Body of pancreas (tissue), 4 donors: ENCODE data around the gene MCM3. TPM values are rescaled to one million over a fixed set of nuclear protein-coding genes. Genes with fewer than 3 reads are reported as not detected.

ENCODE experiments used
- ATAC-seq: fragments of 150-250 bp; one replicate; pipeline ENCODE4 v1.9.1; 2016
- DNase-seq, 4 donors: peaks; one replicate each; pipeline ENCODE4 v3.0.0-alpha.2; 2019
- H3K27ac ChIP-seq, 4 donors: fragments of 200-600 bp; sonication (generic); 1 replicate in 3 of 4; 2 replicates in 1 of 4; pipeline versions ENCODE4 v1.5.1 to v1.6.1; 2016 to 2019; ENCODE audit warnings: mild to moderate bottlenecking in 1 of 4, mixed read lengths in 1 of 4, moderate library complexity in 1 of 4
- H3K27me3 ChIP-seq, 2 donors: fragments of 200-600 bp; sonication (generic); one replicate each; pipeline ENCODE4 v1.6.0; 2016; ENCODE audit warnings: mild to moderate bottlenecking in 1 of 2
- H3K36me3 ChIP-seq, 2 donors: fragments of 200-600 bp; sonication (generic); replicated peaks in 1 of 2; 2 replicates each; pipeline ENCODE4 v1.5.1; 2016; ENCODE audit warnings: low read depth in 2 of 2; ENCODE audit not compliant: insufficient read depth in 1 of 2
- H3K4me1 ChIP-seq: fragments of 200-600 bp; sonication (generic); one replicate; pipeline ENCODE4 v1.6.0; 2016
- H3K4me3 ChIP-seq, 2 donors: fragments of 200-600 bp; sonication (generic); 1 replicate in 1 of 2; 2 replicates in 1 of 2; pipeline ENCODE4 v1.5.1; 2016 to 2019
- H3K9me3 ChIP-seq, 3 donors: fragments of 200-600 bp; sonication (generic); 1 replicate in 2 of 3; 2 replicates in 1 of 3; pipeline ENCODE4 v1.5.1; 2016
- POLR2A ChIP-seq, 3 donors: fragments of 450-650 bp; IDR thresholded peaks; one replicate each; pipeline ENCODE4 v1.6.1; 2016; ENCODE audit warnings: antibody characterized with exemption in 3 of 3, mild to moderate bottlenecking in 2 of 3
- WGBS, 2 donors: methylation state at CpG; one replicate each; pipeline ENCODE4 v1.1.5; 2017; 5-methylcytosine and 5-hydroxymethylcytosine counted together
- intact Hi-C: fragments of 100-400 bp; cut with DNase I; formaldehyde crosslinking; loops from one replicate; pipeline ENCODE4 v1.15.1; 2023
- total RNA-seq, 2 donors: library from RNA; depleted of rRNA; stranded (reverse); fragments of >200 nt; gene quantifications; one replicate each; pipeline ENCODE4 v1.1.0, GENCODE V29; 2016
- TF ChIP-seq, protein P1 (sequence below), 7 experiments: fragments of 450-650 bp in 4 of 7; fragments of 200-600 bp in 3 of 7; sonication (generic) in 3 of 7; IDR thresholded peaks; one replicate each; pipeline ENCODE4 v1.5.1; 2016 to 2019; ENCODE audit warnings: antibody characterized with exemption in 7 of 7

The MCM3 gene
- total RNA-seq, 2 donors from 2014 or later, result 15.6 to 21.4 TPM

- Histone ChIP-seq H3K36me3 (no peaks in the 10 kb centered on the region), H3K4me1 (peaks cover 4% of the 10 kb centered on the region), H3K4me3 (no peak overlapping the region), H3K9me3 (no peaks in the 10 kb centered on the region), H3K27me3 (no peaks in the 10 kb centered on the region), H3K27ac (no peak overlapping the region)
- intact Hi-C loops, result no loop called here
- TF ChIP-seq POLR2A (IDR thresholded peaks at IDR 0.05), result no peak
- TF ChIP-seq, protein P1, sequence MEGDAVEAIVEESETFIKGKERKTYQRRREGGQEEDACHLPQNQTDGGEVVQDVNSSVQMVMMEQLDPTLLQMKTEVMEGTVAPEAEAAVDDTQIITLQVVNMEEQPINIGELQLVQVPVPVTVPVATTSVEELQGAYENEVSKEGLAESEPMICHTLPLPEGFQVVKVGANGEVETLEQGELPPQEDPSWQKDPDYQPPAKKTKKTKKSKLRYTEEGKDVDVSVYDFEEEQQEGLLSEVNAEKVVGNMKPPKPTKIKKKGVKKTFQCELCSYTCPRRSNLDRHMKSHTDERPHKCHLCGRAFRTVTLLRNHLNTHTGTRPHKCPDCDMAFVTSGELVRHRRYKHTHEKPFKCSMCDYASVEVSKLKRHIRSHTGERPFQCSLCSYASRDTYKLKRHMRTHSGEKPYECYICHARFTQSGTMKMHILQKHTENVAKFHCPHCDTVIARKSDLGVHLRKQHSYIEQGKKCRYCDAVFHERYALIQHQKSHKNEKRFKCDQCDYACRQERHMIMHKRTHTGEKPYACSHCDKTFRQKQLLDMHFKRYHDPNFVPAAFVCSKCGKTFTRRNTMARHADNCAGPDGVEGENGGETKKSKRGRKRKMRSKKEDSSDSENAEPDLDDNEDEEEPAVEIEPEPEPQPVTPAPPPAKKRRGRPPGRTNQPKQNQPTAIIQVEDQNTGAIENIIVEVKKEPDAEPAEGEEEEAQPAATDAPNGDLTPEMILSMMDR (IDR thresholded peaks at IDR 0.05), result no peak
- WGBS, 2 donors, result 71 to 92% methylated on average over 2 of the region's 2 CpGs
- DNase-seq, result no peak
- ATAC-seq, result no peak
These were observed 44.2 kb upstream of the MCM3 start for GRCh38 chr6:52328729-52329128.

- Histone ChIP-seq H3K27ac (no peak overlapping the region), H3K4me1 (no peaks in the 10 kb centered on the region), H3K9me3 (no peaks in the 10 kb centered on the region), H3K36me3 (no peaks in the 10 kb centered on the region), H3K27me3 (no peaks in the 10 kb centered on the region), H3K4me3 (no peak overlapping the region)
- WGBS, 2 donors, result 45 to 50% methylated on average over 2 of the region's 2 CpGs
- ATAC-seq, result no peak
- DNase-seq, result no peak
- intact Hi-C loops, result no loop called here
- TF ChIP-seq POLR2A (IDR thresholded peaks at IDR 0.05), result no peak
- TF ChIP-seq, protein P1 (IDR thresholded peaks at IDR 0.05), result no peak
These were observed 43.7 kb upstream of the MCM3 start for GRCh38 chr6:52328303-52328662.

DNA sequence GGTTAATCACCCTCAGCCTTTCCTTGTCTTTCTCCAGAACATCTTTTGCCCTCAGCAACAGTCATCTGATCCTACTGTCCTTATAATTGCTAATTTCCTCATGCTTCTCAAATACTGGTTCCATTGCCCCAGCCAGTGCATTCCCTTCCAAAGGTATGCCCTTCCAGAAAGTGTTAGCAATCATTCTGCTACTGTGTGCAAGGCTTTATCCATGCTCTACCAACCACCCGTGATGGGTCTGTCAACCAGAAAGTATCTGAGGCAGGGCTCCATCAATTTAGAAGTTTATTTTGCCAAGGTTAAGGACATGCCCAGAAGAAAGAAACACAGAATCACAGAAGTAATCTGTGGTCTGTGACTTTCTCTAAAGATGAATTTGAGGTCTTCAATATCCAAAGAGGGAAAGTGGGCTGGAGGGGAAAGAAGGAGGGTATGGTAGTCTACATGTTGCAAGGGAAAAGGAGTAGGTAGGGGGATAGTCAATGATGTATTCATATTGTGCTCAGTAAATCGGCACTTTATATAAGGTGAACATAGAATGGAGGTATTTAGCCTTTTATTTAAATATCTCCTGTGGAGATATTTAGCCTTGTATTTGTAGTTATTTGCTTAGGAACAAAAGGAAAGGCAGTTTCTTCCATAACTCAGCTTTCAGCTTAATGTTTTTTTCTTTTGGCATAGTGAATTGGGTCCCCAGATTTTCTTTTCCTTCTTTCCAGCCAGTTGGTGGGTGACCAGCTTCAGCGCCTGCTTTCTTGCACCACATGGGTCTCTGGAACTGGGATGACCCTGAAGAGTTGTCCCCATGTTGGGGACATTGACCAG lies 42.2 kb upstream of the MCM3 start:
- 80 to 83% methylated on average over 3 of the region's 3 CpGs for WGBS, 2 donors
- intact Hi-C loops, result no loop called here
- no peaks in the 10 kb centered on the region for H3K27me3 ChIP-seq
- H3K27ac ChIP-seq, result no peak overlapping the region
- DNase-seq (no peak), ATAC-seq (no peak)
- no peaks in the 10 kb centered on the region for H3K36me3 ChIP-seq
- TF ChIP-seq, protein P1 (IDR thresholded peaks at IDR 0.05), result no peak
- TF ChIP-seq POLR2A (IDR thresholded peaks at IDR 0.05), result no peak
- no peak overlapping the region for H3K4me3 ChIP-seq
- H3K4me1 ChIP-seq, result no peaks in the 10 kb centered on the region
- H3K9me3 ChIP-seq, result no peaks in the 10 kb centered on the region

GRCh38 chr6:52325695-52326471 lies 41.3 kb upstream of the MCM3 start:
- 77 to 85% methylated on average over 14 of the region's 14 CpGs for WGBS, 2 donors
- no peak for TF ChIP-seq POLR2A (IDR thresholded peaks at IDR 0.05)
- TF ChIP-seq, protein P1 (IDR thresholded peaks at IDR 0.05), result no peak

More at GRCh38 chr6:52325695-52326471, 41.3 kb upstream of the MCM3 start:
- Histone ChIP-seq H3K4me1 (no peaks in the 10 kb centered on the region), H3K27ac (no peak overlapping the region), H3K27me3 (no peaks in the 10 kb centered on the region), H3K9me3 (no peaks in the 10 kb centered on the region), H3K36me3 (no peaks in the 10 kb centered on the region), H3K4me3 (no peak overlapping the region)
- DNase-seq, result no peak
- intact Hi-C loops, result no loop called here
- no peak for ATAC-seq
